ENCODE measurements around the gene SGF29. TPM values are rescaled to one million over a fixed set of nuclear protein-coding genes. Genes with fewer than 3 reads are reported as not detected.

The SGF29 gene
- total and polyA plus RNA-seq, 7 donors: 13.2 to 58.7 (median 38.5) TPM

- intact Hi-C loops (cut with DNase I): no loop called here
Measured at GRCh38 chr16:28556914-28557320, 3.2 kb downstream of the SGF29 start.

GRCh38 chr16:28558456-28558855 lies 4.7 kb downstream of the SGF29 start:
- Histone ChIP-seq H3K36me3 (peaks cover 0 to 34% (median 6%) of the 10 kb centered on the region in 4 donors), H3K27me3 (no peaks in the 10 kb centered on the region), H3K9me3 (no peaks in the 10 kb centered on the region), H3K27ac (no peak overlapping the region), H3K4me3 (no peak overlapping the region), H3K4me1 (peaks cover 0 to 24% (median 21%) of the 10 kb centered on the region in 4 donors)
- no peak for TF ChIP-seq CTCF (IDR thresholded peaks at IDR 0.05)
- TF ChIP-seq EP300 (IDR thresholded peaks at IDR 0.05): no peak
- no peak for TF ChIP-seq POLR2A (IDR thresholded peaks at IDR 0.05)
- no peak for TF ChIP-seq POLR2AphosphoS5 (IDR thresholded peaks at IDR 0.05)
- WGBS, 2 donors: 79 to 93% methylated on average over 3 of the region's 3 CpGs
- DNase-seq: no peak
- intact Hi-C loops (cut with DNase I): no loop called here

More at GRCh38 chr16:28556914-28557320, 3.2 kb downstream of the SGF29 start:
- Histone ChIP-seq H3K9me3 (no peaks in the 10 kb centered on the region), H3K36me3 (peaks cover 0 to 34% (median 6%) of the 10 kb centered on the region in 4 donors), H3K27ac (no peak overlapping the region), H3K4me3 (no peak overlapping the region), H3K4me1 (peaks cover 0 to 25% (median 24%) of the 10 kb centered on the region in 4 donors), H3K27me3 (no peaks in the 10 kb centered on the region)
- TF ChIP-seq POLR2AphosphoS5 (IDR thresholded peaks at IDR 0.05) (no peak), POLR2A (IDR thresholded peaks at IDR 0.05) (no peak), CTCF (IDR thresholded peaks at IDR 0.05) (no peak), EP300 (IDR thresholded peaks at IDR 0.05) (no peak)
- no peak for DNase-seq
- WGBS, 2 donors: 89 to 92% methylated on average over 2 of the region's 2 CpGs

- DNase-seq: no peak
- Histone ChIP-seq H3K36me3 (peaks cover 0 to 37% (median 6%) of the 10 kb centered on the region in 4 donors), H3K27ac (no peak overlapping the region), H3K4me3 (no peak overlapping the region), H3K9me3 (no peaks in the 10 kb centered on the region), H3K4me1 (peaks cover 0 to 10% (median 0%) of the 10 kb centered on the region in 4 donors), H3K27me3 (no peaks in the 10 kb centered on the region)
- intact Hi-C loops (cut with DNase I): no loop called here
- no peak for TF ChIP-seq POLR2A (IDR thresholded peaks at IDR 0.05)
- TF ChIP-seq CTCF (IDR thresholded peaks at IDR 0.05): no peak
- no peak for TF ChIP-seq POLR2AphosphoS5 (IDR thresholded peaks at IDR 0.05)
- TF ChIP-seq EP300 (IDR thresholded peaks at IDR 0.05): no peak
- 76 to 78% methylated on average over 7 of the region's 7 CpGs for WGBS, 2 donors
Measured at GRCh38 chr16:28561557-28562187, 8.0 kb downstream of the SGF29 start.

- Histone ChIP-seq H3K4me1 (peaks cover 0 to 10% (median 0%) of the 10 kb centered on the region in 4 donors), H3K36me3 (peaks cover 0 to 32% (median 5%) of the 10 kb centered on the region in 4 donors), H3K4me3 (no peak overlapping the region), H3K27me3 (no peaks in the 10 kb centered on the region), H3K27ac (no peak overlapping the region), H3K9me3 (peaks cover 0 to 2% (median 0%) of the 10 kb centered on the region in 4 donors)
- no peak for DNase-seq
- no peak for TF ChIP-seq POLR2AphosphoS5 (IDR thresholded peaks at IDR 0.05)
- no peak for TF ChIP-seq CTCF (IDR thresholded peaks at IDR 0.05)
- TF ChIP-seq POLR2A (IDR thresholded peaks at IDR 0.05): no peak
- TF ChIP-seq EP300 (IDR thresholded peaks at IDR 0.05): no peak
- intact Hi-C loops (cut with DNase I): no loop called here
- WGBS, 2 donors: 96 to 97% methylated on average over 4 of the region's 4 CpGs
Measured at GRCh38 chr16:28562199-28562598, 8.5 kb downstream of the SGF29 start.
